ACC112 (cell line): ENCODE data around the gene ZSWIM5.
A peak's percentile ranks its signal among the peaks of the same experiment; 100 is the strongest.
"Not testable (repeated sequence)": the region's sequence is repeated elsewhere in the genome, so short reads cannot be mapped to it uniquely, and the experiment has no call there.

Experiments
- H2AFZ ChIP-seq: fragments of 200-600 bp; sonication (generic); one replicate; pipeline ENCODE4 v1.6.0; 2017; ENCODE audit warnings: antibody characterized with exemption, low read length; ENCODE audit not compliant: unreplicated experiment
- H3K27ac ChIP-seq: fragments of 200-600 bp; sonication (generic); 2 replicates; pipeline ENCODE4 v1.5.1; 2014; ENCODE audit warnings: low read depth, mild to moderate bottlenecking, antibody characterized with exemption, low read length, moderate library complexity
- H3K27me3 ChIP-seq: fragments of 200-600 bp; sonication (generic); 2 replicates; pipeline ENCODE4 v1.6.1; 2014; ENCODE audit warnings: mild to moderate bottlenecking, antibody characterized with exemption, low read length, moderate library complexity, mixed read lengths; ENCODE audit not compliant: insufficient read depth
- H3K36me3 ChIP-seq: fragments of 200-600 bp; sonication (generic); 2 replicates; pipeline ENCODE4 v1.6.1; 2016; ENCODE audit warnings: mild to moderate bottlenecking, antibody characterized with exemption, low read length, moderate library complexity, mixed read lengths; ENCODE audit not compliant: insufficient read depth
- H3K4me1 ChIP-seq: fragments of 200-600 bp; sonication (generic); one replicate; pipeline ENCODE4 v1.6.1; 2016; ENCODE audit warnings: low read length, mixed read lengths; ENCODE audit not compliant: insufficient read depth, unreplicated experiment, control insufficient read depth
- H3K4me3 ChIP-seq: fragments of 200-600 bp; sonication (generic); 2 replicates; pipeline ENCODE4 v1.5.1; 2014; ENCODE audit warnings: mild to moderate bottlenecking, low read depth, low read length
- H3K79me2 ChIP-seq: fragments of 200-600 bp; sonication (generic); one replicate; pipeline ENCODE4 v1.6.0; 2016; ENCODE audit warnings: low read length; ENCODE audit not compliant: control insufficient read depth, unreplicated experiment, insufficient read depth

ZSWIM5 gene

GRCh38 chr1:45205011-45205909, 1.1 kb downstream of the ZSWIM5 start:
- Histone ChIP-seq H3K27ac (peak overlapping the region; percentile 49), H3K4me3 (peak overlapping the region; percentile 91), H3K27me3 (no peaks in the 10 kb centered on the region), H3K4me1 (peaks cover 23% of the 10 kb centered on the region), H3K36me3 (no peaks in the 10 kb centered on the region), H2AFZ (peak overlapping the region; percentile 87), H3K79me2 (no peaks in the 10 kb centered on the region)

GRCh38 chr1:45200906-45201500, 5.4 kb downstream of the ZSWIM5 start:
- H3K27ac ChIP-seq, result no peak overlapping the region
- H3K79me2 ChIP-seq, result no peaks in the 10 kb centered on the region
- H3K27me3 ChIP-seq, result no peaks in the 10 kb centered on the region
- peaks cover 19% of the 10 kb centered on the region for H3K4me1 ChIP-seq
- H3K36me3 ChIP-seq, result no peaks in the 10 kb centered on the region
- H3K4me3 ChIP-seq, result no peak overlapping the region
- H2AFZ ChIP-seq, result no peak overlapping the region

GRCh38 chr1:45200435-45200834, 6.0 kb downstream of the ZSWIM5 start:
- Histone ChIP-seq H2AFZ (no peak overlapping the region), H3K4me1 (peaks cover 19% of the 10 kb centered on the region), H3K27ac (no peak overlapping the region), H3K36me3 (no peaks in the 10 kb centered on the region), H3K4me3 (no peak overlapping the region), H3K27me3 (no peaks in the 10 kb centered on the region), H3K79me2 (no peaks in the 10 kb centered on the region)

GRCh38 chr1:45198185-45198584, 8.2 kb downstream of the ZSWIM5 start:
- Histone ChIP-seq H3K27ac (no peak overlapping the region), H3K4me1 (peaks cover 5% of the 10 kb centered on the region), H3K79me2 (no peaks in the 10 kb centered on the region), H2AFZ (no peak overlapping the region), H3K27me3 (no peaks in the 10 kb centered on the region), H3K4me3 (no peak overlapping the region), H3K36me3 (no peaks in the 10 kb centered on the region)

- Histone ChIP-seq H3K79me2 (no peaks in the 10 kb centered on the region), H3K27ac (no peak overlapping the region), H2AFZ (no peak overlapping the region), H3K36me3 (no peaks in the 10 kb centered on the region), H3K27me3 (no peaks in the 10 kb centered on the region), H3K4me1 (peaks cover 10% of the 10 kb centered on the region), H3K4me3 (no peak overlapping the region)
These were observed 9.5 kb downstream of the ZSWIM5 start for GRCh38 chr1:45196863-45197262.

- Histone ChIP-seq H3K27ac (no peak overlapping the region), H2AFZ (no peak overlapping the region), H3K79me2 (no peaks in the 10 kb centered on the region), H3K36me3 (no peaks in the 10 kb centered on the region), H3K4me3 (no peak overlapping the region), H3K27me3 (no peaks in the 10 kb centered on the region), H3K4me1 (peaks cover 34% of the 10 kb centered on the region)
These were observed 15.0 kb downstream of the ZSWIM5 start for GRCh38 chr1:45191418-45191783.

GRCh38 chr1:45187725-45188124, 18.7 kb downstream of the ZSWIM5 start:
- no peaks in the 10 kb centered on the region for H3K36me3 ChIP-seq
- H3K27ac ChIP-seq, result peak overlapping the region; percentile 70

GRCh38 chr1:45179918-45180519, 26.4 kb downstream of the ZSWIM5 start:
- not testable (repeated sequence) for H3K4me1 ChIP-seq, H3K27ac ChIP-seq, H3K36me3 ChIP-seq, H3K79me2 ChIP-seq, H3K27me3 ChIP-seq, H3K4me3 ChIP-seq, H2AFZ ChIP-seq

More at GRCh38 chr1:45187725-45188124, 18.7 kb downstream of the ZSWIM5 start:
- Histone ChIP-seq H3K79me2 (no peaks in the 10 kb centered on the region), H3K4me3 (peak overlapping the region; percentile 31), H3K27me3 (no peaks in the 10 kb centered on the region), H3K4me1 (peaks cover 33% of the 10 kb centered on the region), H2AFZ (no peak overlapping the region)

GRCh38 chr1:45177452-45177851, 29.0 kb downstream of the ZSWIM5 start:
- Histone ChIP-seq H3K79me2 (no peaks in the 10 kb centered on the region), H3K4me3 (no peak overlapping the region), H3K36me3 (no peaks in the 10 kb centered on the region), H3K27me3 (no peaks in the 10 kb centered on the region), H3K4me1 (peaks cover 9% of the 10 kb centered on the region), H3K27ac (no peak overlapping the region), H2AFZ (no peak overlapping the region)

GRCh38 chr1:45172764-45173163, 33.6 kb downstream of the ZSWIM5 start:
- H3K36me3 ChIP-seq, result no peaks in the 10 kb centered on the region
- no peaks in the 10 kb centered on the region for H3K27me3 ChIP-seq
- H3K27ac ChIP-seq, result no peak overlapping the region
- H3K4me3 ChIP-seq, result no peak overlapping the region
- H3K79me2 ChIP-seq, result no peaks in the 10 kb centered on the region
- no peak overlapping the region for H2AFZ ChIP-seq
- H3K4me1 ChIP-seq, result peaks cover 8% of the 10 kb centered on the region
